ENCODE measurements around the gene PPP1R12B.

Gene PPP1R12B

GRCh38 chr1:202596638-202597037, 248.1 kb downstream of the PPP1R12B start:
- Histone ChIP-seq H3K36me3 (ENCODE audit: low read depth) (no peaks in the 10 kb centered on the region), H3K4me1 (ENCODE audit: insufficient read depth, poor library complexity, severe bottlenecking) (peaks cover 28% of the 10 kb centered on the region), H3K4me3 (ENCODE audit: severe bottlenecking) (no peak overlapping the region), H3K27me3 (ENCODE audit: insufficient read depth, poor library complexity, severe bottlenecking) (no peaks in the 10 kb centered on the region), H3K9me3 (ENCODE audit: severe bottlenecking) (no peaks in the 10 kb centered on the region), H3K27ac (ENCODE audit: poor library complexity, severe bottlenecking) (no peak overlapping the region)
- DNase-seq (ENCODE audit: low spot score) (no peak), ATAC-seq (ENCODE audit: low read depth) (no peak)
- no peak for TF ChIP-seq CTCF (IDR thresholded peaks at IDR 0.05; ENCODE audit: poor library complexity, severe bottlenecking)

- H3K27ac ChIP-seq (ENCODE audit: poor library complexity, severe bottlenecking) = no peak overlapping the region
- no peaks in the 10 kb centered on the region for H3K9me3 ChIP-seq (ENCODE audit: severe bottlenecking)
- ATAC-seq (ENCODE audit: low read depth) = no peak
- DNase-seq (ENCODE audit: low spot score) = no peak
- no peak overlapping the region for H3K4me3 ChIP-seq (ENCODE audit: severe bottlenecking)
- H3K4me1 ChIP-seq (ENCODE audit: insufficient read depth, poor library complexity, severe bottlenecking) = peaks cover 28% of the 10 kb centered on the region
- no peaks in the 10 kb centered on the region for H3K27me3 ChIP-seq (ENCODE audit: insufficient read depth, poor library complexity, severe bottlenecking)
- TF ChIP-seq CTCF (IDR thresholded peaks at IDR 0.05; ENCODE audit: poor library complexity, severe bottlenecking) = no peak
- no peaks in the 10 kb centered on the region for H3K36me3 ChIP-seq (ENCODE audit: low read depth)
Observed at GRCh38 chr1:202597090-202597761, 248.7 kb downstream of the PPP1R12B start.

- peak; percentile 97 for ATAC-seq (ENCODE audit: low read depth)
- no peaks in the 10 kb centered on the region for H3K27me3 ChIP-seq (ENCODE audit: insufficient read depth, poor library complexity, severe bottlenecking)
- DNase-seq (ENCODE audit: low spot score) = no peak
- peaks cover 4% of the 10 kb centered on the region for H3K4me1 ChIP-seq (ENCODE audit: insufficient read depth, poor library complexity, severe bottlenecking)
- H3K4me3 ChIP-seq (ENCODE audit: severe bottlenecking) = no peak overlapping the region
- H3K9me3 ChIP-seq (ENCODE audit: severe bottlenecking) = no peaks in the 10 kb centered on the region
- H3K36me3 ChIP-seq (ENCODE audit: low read depth) = no peaks in the 10 kb centered on the region
- peak; percentile 94 for TF ChIP-seq CTCF (IDR thresholded peaks at IDR 0.05; ENCODE audit: poor library complexity, severe bottlenecking)
- peak overlapping the region; percentile 5 for H3K27ac ChIP-seq (ENCODE audit: poor library complexity, severe bottlenecking)
Observed at GRCh38 chr1:202599669-202600431, 251.4 kb downstream of the PPP1R12B start.

DNA sequence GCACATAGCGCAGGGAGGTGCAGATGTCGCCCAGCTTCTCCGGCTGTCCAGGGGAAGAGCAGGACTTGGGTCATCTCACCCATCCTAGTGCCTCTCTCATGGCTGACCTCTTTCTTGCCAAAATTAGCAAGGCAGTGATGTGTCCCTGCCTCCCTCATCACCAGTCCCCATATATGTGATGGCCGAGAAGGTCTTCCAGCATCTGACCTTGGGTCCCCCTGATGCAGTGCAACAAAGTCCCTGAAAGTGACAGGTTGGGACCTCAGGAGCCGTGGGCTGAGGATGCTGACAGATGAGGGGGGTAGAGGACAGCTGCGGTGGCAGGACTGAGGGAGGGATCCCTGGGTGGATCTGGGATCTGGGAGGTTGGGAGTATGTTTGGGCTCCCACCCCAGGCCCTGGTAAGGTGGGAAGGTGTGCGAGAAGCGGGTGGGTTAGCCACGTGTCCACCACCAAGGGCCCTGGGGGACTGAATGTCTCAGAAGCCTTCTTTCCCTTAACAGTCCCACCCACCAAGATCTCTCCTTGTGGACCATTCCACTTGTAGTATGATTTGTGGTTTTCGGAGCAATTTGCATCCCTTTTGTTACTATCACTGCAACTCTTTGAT, 252.0 kb downstream of the PPP1R12B start:
- 0 out of 3 replicates have a peak, but pooled peaks have one; percentile 5 for ATAC-seq (ENCODE audit: low read depth)
- no peak for DNase-seq (ENCODE audit: low spot score)
- Histone ChIP-seq H3K9me3 (ENCODE audit: severe bottlenecking) (no peaks in the 10 kb centered on the region), H3K27me3 (ENCODE audit: insufficient read depth, poor library complexity, severe bottlenecking) (no peaks in the 10 kb centered on the region), H3K4me3 (ENCODE audit: severe bottlenecking) (no peak overlapping the region), H3K36me3 (ENCODE audit: low read depth) (no peaks in the 10 kb centered on the region), H3K27ac (ENCODE audit: poor library complexity, severe bottlenecking) (no peak overlapping the region), H3K4me1 (ENCODE audit: insufficient read depth, poor library complexity, severe bottlenecking) (peaks cover 3% of the 10 kb centered on the region)
- TF ChIP-seq CTCF (IDR thresholded peaks at IDR 0.05; ENCODE audit: poor library complexity, severe bottlenecking) = peak; percentile 66

Data from RWPE2 (cell line).